ENCODE results near the gene GRID1. TPM values are rescaled to one million over a fixed set of nuclear protein-coding genes. Genes with fewer than 3 reads are reported as not detected.

Gene GRID1
- total RNA-seq, 1 donor from 2014 or later, result not detected

DNA sequence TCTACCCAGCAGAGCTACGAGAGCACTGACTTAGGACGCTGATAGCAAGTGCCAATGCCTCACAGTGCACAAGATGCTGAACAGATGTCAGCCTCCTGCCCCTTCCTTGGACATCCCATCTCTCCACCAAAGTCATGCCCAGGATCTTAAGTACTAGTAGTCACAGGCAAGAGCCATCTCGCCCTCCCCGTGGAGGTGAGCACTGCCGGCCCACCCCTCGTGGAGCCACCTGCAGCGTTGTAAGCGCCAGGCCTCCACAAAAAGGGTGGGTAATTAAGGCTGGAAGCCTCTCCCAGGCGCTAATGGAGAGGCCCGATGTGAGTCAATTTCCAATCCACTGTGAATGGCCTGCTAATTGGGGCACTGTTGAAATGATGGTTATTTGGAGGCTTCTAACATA is 156.2 kb downstream of the GRID1 start:
- no peak overlapping the region for H3K4me3 Mint-ChIP-seq
- H3K9me3 Mint-ChIP-seq, result no peaks in the 10 kb centered on the region
- CTCF ChIA-PET, result no interaction called here
- no peak for ATAC-seq (ENCODE audit: low read depth)
- intact Hi-C loops (cut with micrococcal nuclease), result no loop called here
- no peaks in the 10 kb centered on the region for H3K36me3 Mint-ChIP-seq (ENCODE audit: low read depth)
- TF ChIP-seq, protein P1, sequence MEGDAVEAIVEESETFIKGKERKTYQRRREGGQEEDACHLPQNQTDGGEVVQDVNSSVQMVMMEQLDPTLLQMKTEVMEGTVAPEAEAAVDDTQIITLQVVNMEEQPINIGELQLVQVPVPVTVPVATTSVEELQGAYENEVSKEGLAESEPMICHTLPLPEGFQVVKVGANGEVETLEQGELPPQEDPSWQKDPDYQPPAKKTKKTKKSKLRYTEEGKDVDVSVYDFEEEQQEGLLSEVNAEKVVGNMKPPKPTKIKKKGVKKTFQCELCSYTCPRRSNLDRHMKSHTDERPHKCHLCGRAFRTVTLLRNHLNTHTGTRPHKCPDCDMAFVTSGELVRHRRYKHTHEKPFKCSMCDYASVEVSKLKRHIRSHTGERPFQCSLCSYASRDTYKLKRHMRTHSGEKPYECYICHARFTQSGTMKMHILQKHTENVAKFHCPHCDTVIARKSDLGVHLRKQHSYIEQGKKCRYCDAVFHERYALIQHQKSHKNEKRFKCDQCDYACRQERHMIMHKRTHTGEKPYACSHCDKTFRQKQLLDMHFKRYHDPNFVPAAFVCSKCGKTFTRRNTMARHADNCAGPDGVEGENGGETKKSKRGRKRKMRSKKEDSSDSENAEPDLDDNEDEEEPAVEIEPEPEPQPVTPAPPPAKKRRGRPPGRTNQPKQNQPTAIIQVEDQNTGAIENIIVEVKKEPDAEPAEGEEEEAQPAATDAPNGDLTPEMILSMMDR (IDR thresholded peaks at IDR 0.05), result no peak
- POLR2A ChIA-PET, result no interaction called here
- H3K27me3 Mint-ChIP-seq, result no peaks in the 10 kb centered on the region
- no peaks in the 10 kb centered on the region for H3K4me1 Mint-ChIP-seq
- DNase-seq, result no peak
- no peak overlapping the region for H3K27ac Mint-ChIP-seq

DNA sequence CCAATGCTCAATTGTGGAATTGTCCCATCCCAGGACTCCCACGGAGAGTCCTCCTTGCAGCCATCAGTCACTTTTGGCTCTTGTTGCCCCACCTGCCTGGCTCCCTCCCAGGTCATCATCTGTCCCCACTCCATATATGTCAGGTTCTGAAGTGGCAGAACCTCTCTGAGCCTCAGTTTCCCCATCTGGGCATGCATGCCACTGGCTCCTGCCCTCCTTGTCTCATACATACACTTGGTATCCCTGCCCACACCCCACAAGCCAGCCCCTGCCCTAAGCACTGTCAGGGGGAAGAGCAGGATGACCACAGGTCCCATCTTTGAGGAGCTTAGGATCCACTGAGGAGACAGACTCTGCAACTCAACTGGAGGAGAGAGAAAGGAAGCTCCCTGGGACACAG is 156.9 kb downstream of the GRID1 start:
- TF ChIP-seq, protein P1 (IDR thresholded peaks at IDR 0.05), result no peak
- ChIA-PET POLR2A (no interaction called here), CTCF (no interaction called here)
- ATAC-seq (ENCODE audit: low read depth) (no peak), DNase-seq (no peak)
- Mint-ChIP-seq H3K4me3 (no peak overlapping the region), H3K27ac (no peak overlapping the region), H3K9me3 (no peaks in the 10 kb centered on the region), H3K4me1 (no peaks in the 10 kb centered on the region), H3K27me3 (no peaks in the 10 kb centered on the region), H3K36me3 (ENCODE audit: low read depth) (no peaks in the 10 kb centered on the region)
- intact Hi-C loops (cut with micrococcal nuclease), result no loop called here

- TF ChIP-seq, protein P1 (IDR thresholded peaks at IDR 0.05), result no peak
- no peaks in the 10 kb centered on the region for H3K4me1 Mint-ChIP-seq
- peaks cover 4% of the 10 kb centered on the region for H3K27me3 Mint-ChIP-seq
- no peak for DNase-seq
- ChIA-PET POLR2A (no interaction called here), CTCF (no interaction called here)
- H3K9me3 Mint-ChIP-seq, result no peaks in the 10 kb centered on the region
- H3K4me3 Mint-ChIP-seq, result no peak overlapping the region
- no peaks in the 10 kb centered on the region for H3K36me3 Mint-ChIP-seq (ENCODE audit: low read depth)
- no peak for ATAC-seq (ENCODE audit: low read depth)
- H3K27ac Mint-ChIP-seq, result no peak overlapping the region
- intact Hi-C loops (cut with micrococcal nuclease), result no loop called here
Measured at GRCh38 chr10:86207226-86207625, 159.4 kb downstream of the GRID1 start.

- no peaks in the 10 kb centered on the region for H3K9me3 Mint-ChIP-seq
- H3K36me3 Mint-ChIP-seq (ENCODE audit: low read depth), result no peaks in the 10 kb centered on the region
- no peak overlapping the region for H3K4me3 Mint-ChIP-seq
- ATAC-seq (ENCODE audit: low read depth) (no peak), DNase-seq (no peak)
- ChIA-PET POLR2A (no interaction called here), CTCF (no interaction called here)
- no peaks in the 10 kb centered on the region for H3K4me1 Mint-ChIP-seq
- H3K27me3 Mint-ChIP-seq, result peaks cover 4% of the 10 kb centered on the region
- intact Hi-C loops (cut with micrococcal nuclease), result no loop called here
- no peak overlapping the region for H3K27ac Mint-ChIP-seq
- TF ChIP-seq, protein P1 (IDR thresholded peaks at IDR 0.05), result no peak
Measured at GRCh38 chr10:86206240-86206579, 160.4 kb downstream of the GRID1 start.

DNA sequence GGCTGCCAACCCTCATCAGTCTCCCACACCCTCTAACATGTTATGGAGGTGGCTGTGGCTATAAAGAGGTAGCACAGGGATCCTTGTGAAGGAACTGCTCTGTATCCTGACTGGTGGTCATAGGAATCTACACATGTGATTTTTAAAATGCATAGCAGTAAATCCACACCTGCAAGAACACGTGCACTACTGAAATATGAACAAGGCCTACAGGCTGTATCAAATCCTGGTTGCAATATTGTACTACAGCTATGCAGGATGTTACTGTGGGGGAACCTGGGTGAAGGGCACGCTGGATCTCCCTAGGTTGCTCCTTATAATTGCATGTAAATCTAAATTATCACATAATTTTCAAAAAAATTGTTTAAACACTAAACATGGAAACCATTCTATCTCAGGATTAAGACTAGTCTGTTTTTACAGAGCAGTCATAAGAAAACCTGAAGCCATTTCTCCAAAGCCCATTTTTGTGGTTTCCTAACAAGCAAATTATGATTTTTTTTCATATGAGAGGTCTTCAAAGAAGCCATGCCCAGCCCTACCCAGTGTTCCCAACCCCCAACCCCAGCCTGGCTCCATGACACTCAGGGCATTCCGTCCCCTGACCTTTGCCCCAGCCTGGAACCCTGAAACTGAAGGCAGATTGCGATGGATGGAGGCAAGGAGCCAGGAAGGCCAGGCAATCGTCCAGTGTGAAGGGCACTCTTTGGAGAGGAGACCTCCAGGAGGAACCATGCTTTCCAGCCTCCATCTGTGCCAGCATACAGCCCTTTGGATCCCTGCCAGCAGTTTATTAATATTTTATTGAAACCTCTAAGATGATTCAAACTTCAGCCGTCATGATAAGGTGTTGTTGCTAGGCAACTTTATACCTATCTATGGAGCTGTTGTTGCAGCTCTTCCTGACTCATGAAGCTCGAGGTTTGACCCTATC is 161.0 kb downstream of the GRID1 start:
- no peak overlapping the region for H3K27ac Mint-ChIP-seq
- intact Hi-C loops (cut with micrococcal nuclease), result no loop called here
- TF ChIP-seq, protein P1 (IDR thresholded peaks at IDR 0.05), result no peak
- POLR2A ChIA-PET, result no interaction called here
- peaks cover 4% of the 10 kb centered on the region for H3K27me3 Mint-ChIP-seq
- no peak overlapping the region for H3K4me3 Mint-ChIP-seq
- no peak for DNase-seq
- CTCF ChIA-PET, result no interaction called here
- no peak for ATAC-seq (ENCODE audit: low read depth)
- H3K9me3 Mint-ChIP-seq, result no peaks in the 10 kb centered on the region
- no peaks in the 10 kb centered on the region for H3K4me1 Mint-ChIP-seq
- H3K36me3 Mint-ChIP-seq (ENCODE audit: low read depth), result no peaks in the 10 kb centered on the region

Measured in activated B cell treated with CpG ODN at 0.5 μM for 24 hours (primary cell).